Measurements from ENCODE around the gene MYL11. TPM values are rescaled to one million over a fixed set of nuclear protein-coding genes. Genes with fewer than 3 reads are reported as not detected.
"Not testable (repeated sequence)": the region's sequence is repeated elsewhere in the genome, so short reads cannot be mapped to it uniquely, and the experiment has no call there.

Gene MYL11
- total RNA-seq, 3 donors from 2014 or later (not counting 1 experiment from before 2014, with no cell fraction given), result 2.9 to 8.0 (median 7.2) TPM

DNA sequence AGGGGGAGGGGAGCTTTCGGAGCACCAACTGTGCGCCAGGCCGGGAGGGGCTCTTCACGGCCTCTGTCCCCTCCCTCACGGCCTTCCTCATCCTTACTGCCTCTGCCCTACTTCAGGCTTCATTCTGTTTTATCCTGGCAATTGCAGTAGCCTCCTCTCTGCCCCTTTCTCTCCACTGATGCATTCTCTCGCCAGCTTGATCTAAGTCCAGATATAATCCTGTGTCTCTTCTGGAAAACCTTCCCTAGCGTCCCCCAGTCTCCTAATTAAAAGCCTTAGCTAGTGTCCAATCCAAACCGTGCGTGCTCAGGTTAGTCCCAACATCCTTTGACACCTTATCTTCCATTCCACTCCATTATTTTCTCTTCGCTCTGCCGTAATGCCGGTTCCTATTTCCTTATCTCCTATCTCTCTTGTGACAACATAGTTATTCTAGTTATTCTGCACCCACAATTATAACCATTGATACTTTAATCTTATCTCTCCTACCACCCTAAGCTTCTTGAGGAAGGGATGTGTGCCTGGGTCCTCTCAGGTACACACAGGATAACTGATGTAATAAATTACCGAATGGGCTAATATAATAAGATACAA, 21.5 kb downstream of the MYL11 start:
- TF ChIP-seq, protein P1, sequence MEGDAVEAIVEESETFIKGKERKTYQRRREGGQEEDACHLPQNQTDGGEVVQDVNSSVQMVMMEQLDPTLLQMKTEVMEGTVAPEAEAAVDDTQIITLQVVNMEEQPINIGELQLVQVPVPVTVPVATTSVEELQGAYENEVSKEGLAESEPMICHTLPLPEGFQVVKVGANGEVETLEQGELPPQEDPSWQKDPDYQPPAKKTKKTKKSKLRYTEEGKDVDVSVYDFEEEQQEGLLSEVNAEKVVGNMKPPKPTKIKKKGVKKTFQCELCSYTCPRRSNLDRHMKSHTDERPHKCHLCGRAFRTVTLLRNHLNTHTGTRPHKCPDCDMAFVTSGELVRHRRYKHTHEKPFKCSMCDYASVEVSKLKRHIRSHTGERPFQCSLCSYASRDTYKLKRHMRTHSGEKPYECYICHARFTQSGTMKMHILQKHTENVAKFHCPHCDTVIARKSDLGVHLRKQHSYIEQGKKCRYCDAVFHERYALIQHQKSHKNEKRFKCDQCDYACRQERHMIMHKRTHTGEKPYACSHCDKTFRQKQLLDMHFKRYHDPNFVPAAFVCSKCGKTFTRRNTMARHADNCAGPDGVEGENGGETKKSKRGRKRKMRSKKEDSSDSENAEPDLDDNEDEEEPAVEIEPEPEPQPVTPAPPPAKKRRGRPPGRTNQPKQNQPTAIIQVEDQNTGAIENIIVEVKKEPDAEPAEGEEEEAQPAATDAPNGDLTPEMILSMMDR (IDR thresholded peaks at IDR 0.05), result no peak
- peaks cover 64% of the 10 kb centered on the region for H3K4me1 ChIP-seq (ENCODE audit: control insufficient read depth, insufficient read depth, low read length)
- ATAC-seq, result peak in 1 of 3 donors; percentile 3
- H3K27ac ChIP-seq (ENCODE audit: low read length), result no peak overlapping the region
- H3K4me3 ChIP-seq (ENCODE audit: low read length), result peak overlapping the region; percentile 52
- WGBS (ENCODE audit: insufficient coverage), result 23% methylated on average over 12 of the region's 13 CpGs
- H3K9me3 ChIP-seq (ENCODE audit: control insufficient read depth, insufficient read depth, low read length), result no peaks in the 10 kb centered on the region
- Mint-ChIP-seq H3K36me3 (no peaks in the 10 kb centered on the region), H3K4me1 (peaks cover 33 to 55% of the 10 kb centered on the region in 2 donors), H3K27me3 (ENCODE audit: low read depth in 2 of 2) (no peaks in the 10 kb centered on the region), H3K9me3 (no peaks in the 10 kb centered on the region), H3K27ac (peak overlapping the region in 1 of 2 donors; percentile 22), H3K4me3 (peak overlapping the region; percentile 78)
- no peaks in the 10 kb centered on the region for H3K36me3 ChIP-seq (ENCODE audit: control insufficient read depth, insufficient read depth, low read length)
- no peak for DNase-seq
- intact Hi-C loops (cut with micrococcal nuclease), result loop anchor here (2.0 kb wide), 1 partner anchor 45 kb away; no protein-coding TSS in a partner anchor
- no peaks in the 10 kb centered on the region for H3K27me3 ChIP-seq (ENCODE audit: control insufficient read depth, insufficient read depth, low read length)

DNA sequence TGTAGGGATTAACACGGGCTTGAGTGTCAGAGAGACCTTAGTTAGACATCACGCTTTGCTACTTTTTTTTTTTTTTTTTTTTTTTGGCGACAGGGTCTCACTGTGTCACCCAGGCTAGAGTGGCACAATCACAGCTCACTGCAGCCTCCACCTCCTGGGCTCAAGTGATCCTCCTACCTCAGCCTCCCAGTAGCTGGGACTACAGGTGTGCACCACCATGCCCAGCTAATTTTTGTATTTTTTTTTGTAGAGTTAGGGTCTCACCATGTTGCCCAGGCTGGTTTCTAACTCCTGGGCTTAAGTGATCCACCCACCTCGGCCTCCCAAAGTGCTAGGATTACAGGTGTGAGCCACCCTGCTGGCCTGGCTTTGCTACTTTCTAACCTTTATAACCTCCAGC, 22.0 kb downstream of the MYL11 start:
- H3K4me1 ChIP-seq (ENCODE audit: control insufficient read depth, insufficient read depth, low read length), result peaks cover 67% of the 10 kb centered on the region
- Mint-ChIP-seq H3K27ac (peak overlapping the region in 1 of 2 donors; percentile 74), H3K4me1 (peaks cover 33 to 61% of the 10 kb centered on the region in 2 donors), H3K4me3 (peak overlapping the region; percentile 78)
- H3K9me3 Mint-ChIP-seq; H3K4me3 ChIP-seq (ENCODE audit: low read length); H3K9me3 ChIP-seq (ENCODE audit: control insufficient read depth, insufficient read depth, low read length); ATAC-seq; H3K27me3 Mint-ChIP-seq (ENCODE audit: low read depth in 2 of 2); H3K36me3 Mint-ChIP-seq; H3K27ac ChIP-seq (ENCODE audit: low read length); H3K27me3 ChIP-seq (ENCODE audit: control insufficient read depth, insufficient read depth, low read length); H3K36me3 ChIP-seq (ENCODE audit: control insufficient read depth, insufficient read depth, low read length); DNase-seq: not testable (repeated sequence)
- 94% methylated on average over 3 of the region's 4 CpGs for WGBS (ENCODE audit: insufficient coverage)
- intact Hi-C loops (cut with micrococcal nuclease), result loop anchor here (2.0 kb wide), 1 partner anchor 46 kb away; no protein-coding TSS in a partner anchor

DNA sequence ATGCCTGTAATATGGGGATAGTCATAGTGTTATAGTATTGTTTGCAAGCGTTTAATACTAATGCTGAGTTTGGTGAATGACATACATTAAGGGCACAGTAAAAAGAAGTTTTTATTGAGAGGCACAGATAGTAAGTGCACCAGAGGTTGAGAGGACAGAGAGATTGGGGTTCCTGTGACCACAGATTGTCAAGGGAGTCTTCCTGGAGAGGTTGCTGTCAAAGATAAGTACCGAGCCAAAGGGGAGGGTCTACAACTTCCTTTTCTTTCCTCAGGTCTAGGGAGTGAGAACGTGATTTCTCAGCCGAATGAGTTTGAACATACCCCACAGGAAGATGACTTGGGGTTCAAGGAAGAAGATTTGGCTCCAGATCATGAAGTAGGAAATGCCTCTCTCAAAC, 22.5 kb downstream of the MYL11 start:
- H3K9me3 ChIP-seq (ENCODE audit: control insufficient read depth, insufficient read depth, low read length), result no peaks in the 10 kb centered on the region
- DNase-seq (no peak), ATAC-seq (no peak)
- H3K27me3 ChIP-seq (ENCODE audit: control insufficient read depth, insufficient read depth, low read length), result no peaks in the 10 kb centered on the region
- H3K27ac ChIP-seq (ENCODE audit: low read length), result no peak overlapping the region
- 60% methylated on average over 4 of the region's 4 CpGs for WGBS (ENCODE audit: insufficient coverage)
- H3K9me3 Mint-ChIP-seq, result no peaks in the 10 kb centered on the region
- TF ChIP-seq, protein P1 (IDR thresholded peaks at IDR 0.05), result no peak
- peaks cover 67% of the 10 kb centered on the region for H3K4me1 ChIP-seq (ENCODE audit: control insufficient read depth, insufficient read depth, low read length)
- H3K36me3 Mint-ChIP-seq, result no peaks in the 10 kb centered on the region
- H3K4me3 Mint-ChIP-seq, result peak overlapping the region; percentile 78
- H3K4me1 Mint-ChIP-seq, result peaks cover 33 to 64% of the 10 kb centered on the region in 2 donors
- peaks cover 0 to 4% of the 10 kb centered on the region in 2 donors for H3K27me3 Mint-ChIP-seq (ENCODE audit: low read depth in 2 of 2)
- no peaks in the 10 kb centered on the region for H3K36me3 ChIP-seq (ENCODE audit: control insufficient read depth, insufficient read depth, low read length)
- intact Hi-C loops (cut with micrococcal nuclease), result loop anchor here (2.0 kb wide), 1 partner anchor 46 kb away; no protein-coding TSS in a partner anchor
- no peak overlapping the region for H3K4me3 ChIP-seq (ENCODE audit: low read length)
- peak overlapping the region in 1 of 2 donors; percentile 74 for H3K27ac Mint-ChIP-seq

DNA sequence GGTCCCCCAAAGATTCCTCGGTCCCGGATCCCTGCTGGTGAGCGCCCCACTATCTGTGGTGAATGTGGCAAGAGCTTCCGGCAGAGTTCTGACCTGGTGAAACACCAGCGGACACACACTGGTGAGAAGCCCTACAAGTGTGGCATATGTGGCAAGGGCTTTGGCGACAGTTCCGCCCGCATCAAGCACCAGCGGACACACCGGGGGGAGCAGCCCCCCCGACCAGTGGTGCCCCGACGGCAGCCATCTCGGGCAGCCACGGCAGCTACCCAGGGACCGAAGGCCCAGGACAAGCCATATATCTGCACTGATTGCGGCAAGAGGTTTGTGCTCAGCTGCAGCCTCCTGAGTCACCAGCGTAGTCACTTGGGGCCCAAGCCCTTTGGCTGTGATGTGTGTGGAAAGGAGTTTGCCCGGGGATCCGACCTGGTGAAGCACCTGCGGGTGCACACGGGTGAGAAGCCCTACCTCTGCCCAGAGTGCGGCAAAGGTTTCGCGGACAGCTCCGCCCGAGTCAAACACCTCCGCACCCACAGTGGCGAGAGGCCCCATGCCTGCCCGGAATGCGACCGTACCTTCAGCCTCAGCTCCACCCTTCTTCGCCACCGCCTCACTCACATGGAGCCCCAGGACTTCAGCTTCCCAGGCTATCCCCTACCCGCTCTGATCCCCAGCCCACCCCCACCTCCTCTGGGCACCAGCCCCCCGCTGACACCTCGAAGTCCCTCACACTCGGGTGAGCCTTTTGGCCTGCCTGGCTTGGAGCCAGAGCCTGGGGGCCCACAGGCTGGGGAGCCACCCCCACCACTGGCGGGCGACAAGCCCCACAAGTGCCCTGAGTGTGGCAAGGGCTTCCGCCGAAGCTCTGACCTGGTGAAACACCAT, 23.4 kb downstream of the MYL11 start:
- TF ChIP-seq, protein P1 (IDR thresholded peaks at IDR 0.05), result no peak
- peaks cover 67% of the 10 kb centered on the region for H3K4me1 ChIP-seq (ENCODE audit: control insufficient read depth, insufficient read depth, low read length)
- H3K9me3 Mint-ChIP-seq, result no peaks in the 10 kb centered on the region
- peaks cover 33 to 64% of the 10 kb centered on the region in 2 donors for H3K4me1 Mint-ChIP-seq
- H3K27me3 Mint-ChIP-seq (ENCODE audit: low read depth in 2 of 2), result peaks cover 0 to 4% of the 10 kb centered on the region in 2 donors
- peak; percentile 17 to 30 (median 21) for ATAC-seq
- WGBS (ENCODE audit: insufficient coverage), result 73% methylated on average over 42 of the region's 42 CpGs
- peak in 1 of 2 donors; percentile 36 for DNase-seq
- no peaks in the 10 kb centered on the region for H3K36me3 Mint-ChIP-seq
- no peak overlapping the region for H3K27ac ChIP-seq (ENCODE audit: low read length)
- H3K36me3 ChIP-seq (ENCODE audit: control insufficient read depth, insufficient read depth, low read length), result no peaks in the 10 kb centered on the region
- no peaks in the 10 kb centered on the region for H3K9me3 ChIP-seq (ENCODE audit: control insufficient read depth, insufficient read depth, low read length)
- peak overlapping the region in 1 of 2 donors; percentile 58 for H3K27ac Mint-ChIP-seq
- H3K4me3 Mint-ChIP-seq, result peak overlapping the region; percentile 78
- no peaks in the 10 kb centered on the region for H3K27me3 ChIP-seq (ENCODE audit: control insufficient read depth, insufficient read depth, low read length)
- H3K4me3 ChIP-seq (ENCODE audit: low read length), result no peak overlapping the region
- intact Hi-C loops (cut with micrococcal nuclease), result loop anchor here (2.0 kb wide), 1 partner anchor 47 kb away; no protein-coding TSS in a partner anchor
